GM23338 (cell line): ENCODE measurements around the gene HDAC8.

Experiments
- CREB1 ChIP-seq: fragments of 250-450 bp; sonication (Bioruptor Pico); IDR thresholded peaks from 2 replicates; pipeline ENCODE4 v1.5.0; 2020; ENCODE audit warnings: low read depth, mild to moderate bottlenecking, moderate library complexity
- EZH2 ChIP-seq: fragments of 200-600 bp; sonication (generic); IDR thresholded peaks from one replicate; pipeline ENCODE4 v1.8.0; 2017; ENCODE audit warnings: antibody characterized with exemption, mild to moderate bottlenecking, low read depth; ENCODE audit not compliant: unreplicated experiment
- EZH2phosphoT487 ChIP-seq: fragments of 200-600 bp; sonication (generic); IDR thresholded peaks from one replicate; pipeline ENCODE4 v1.8.1; 2018; ENCODE audit warnings: antibody characterized with exemption; ENCODE audit not compliant: unreplicated experiment
- JUNB ChIP-seq: IDR thresholded peaks from one replicate; pipeline ENCODE4 v1.6.1; 2016; ENCODE audit warnings: antibody characterized with exemption; ENCODE audit not compliant: unreplicated experiment
- POLR2AphosphoS5 ChIP-seq: IDR thresholded peaks from 2 replicates; pipeline ENCODE4 v1.6.1; 2016; ENCODE audit warnings: antibody characterized with exemption, low read depth
- TF ChIP-seq, protein P1 (sequence below), 2 experiments: fragments of 200-600 bp in 1 of 2; sonication (generic) in 1 of 2; conservative IDR thresholded peaks; 2 replicates each; pipeline versions ENCODE4 v1.5.1 to v1.6.1; 2016 to 2017; ENCODE audit warnings: antibody characterized with exemption in 2 of 2, low read depth in 2 of 2, mild to moderate bottlenecking in 2 of 2, moderate library complexity in 1 of 2
- TF ChIP-seq, protein P2 (sequence below): IDR thresholded peaks from one replicate; pipeline ENCODE4 v1.6.1; 2018; ENCODE audit warnings: antibody characterized with exemption; ENCODE audit not compliant: unreplicated experiment

DNA sequence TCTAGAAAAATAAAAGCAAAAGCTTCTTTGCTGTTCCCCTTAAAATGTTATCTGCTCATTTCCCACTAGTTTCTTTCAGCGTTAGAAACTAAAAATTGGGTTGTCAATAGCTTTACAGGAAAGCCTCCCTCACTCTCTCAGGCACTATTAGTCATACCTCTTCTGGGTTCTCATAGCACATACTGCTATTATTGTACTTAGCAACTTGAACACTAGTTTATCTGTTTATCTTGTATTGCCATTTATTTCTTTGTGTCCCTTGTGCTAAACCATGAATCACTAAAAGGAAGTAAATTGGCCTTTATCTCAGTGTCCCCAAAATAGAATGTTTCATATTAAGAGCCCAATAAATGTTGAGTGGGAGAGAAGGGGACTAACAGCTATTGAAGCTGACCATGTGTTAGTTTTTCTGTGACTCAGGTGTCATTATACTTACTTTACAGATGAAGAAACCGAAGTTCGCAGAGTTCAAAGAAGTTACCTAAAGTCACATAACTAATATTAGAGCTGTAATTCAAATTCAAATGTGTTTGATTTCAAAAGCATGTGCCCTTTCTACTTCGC is 142.2 kb downstream of the HDAC8 start:
- TF ChIP-seq EZH2 (no peak), CREB1 (CRISPR knock-in tag) (no peak), POLR2AphosphoS5 (no peak), EZH2phosphoT487 (no peak), JUNB (no peak)
- TF ChIP-seq, protein P1, sequence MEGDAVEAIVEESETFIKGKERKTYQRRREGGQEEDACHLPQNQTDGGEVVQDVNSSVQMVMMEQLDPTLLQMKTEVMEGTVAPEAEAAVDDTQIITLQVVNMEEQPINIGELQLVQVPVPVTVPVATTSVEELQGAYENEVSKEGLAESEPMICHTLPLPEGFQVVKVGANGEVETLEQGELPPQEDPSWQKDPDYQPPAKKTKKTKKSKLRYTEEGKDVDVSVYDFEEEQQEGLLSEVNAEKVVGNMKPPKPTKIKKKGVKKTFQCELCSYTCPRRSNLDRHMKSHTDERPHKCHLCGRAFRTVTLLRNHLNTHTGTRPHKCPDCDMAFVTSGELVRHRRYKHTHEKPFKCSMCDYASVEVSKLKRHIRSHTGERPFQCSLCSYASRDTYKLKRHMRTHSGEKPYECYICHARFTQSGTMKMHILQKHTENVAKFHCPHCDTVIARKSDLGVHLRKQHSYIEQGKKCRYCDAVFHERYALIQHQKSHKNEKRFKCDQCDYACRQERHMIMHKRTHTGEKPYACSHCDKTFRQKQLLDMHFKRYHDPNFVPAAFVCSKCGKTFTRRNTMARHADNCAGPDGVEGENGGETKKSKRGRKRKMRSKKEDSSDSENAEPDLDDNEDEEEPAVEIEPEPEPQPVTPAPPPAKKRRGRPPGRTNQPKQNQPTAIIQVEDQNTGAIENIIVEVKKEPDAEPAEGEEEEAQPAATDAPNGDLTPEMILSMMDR (conservative IDR thresholded peaks at IDR 0.05; ENCODE audit: low read depth in 2 of 2) = no peak
- TF ChIP-seq, protein P2, sequence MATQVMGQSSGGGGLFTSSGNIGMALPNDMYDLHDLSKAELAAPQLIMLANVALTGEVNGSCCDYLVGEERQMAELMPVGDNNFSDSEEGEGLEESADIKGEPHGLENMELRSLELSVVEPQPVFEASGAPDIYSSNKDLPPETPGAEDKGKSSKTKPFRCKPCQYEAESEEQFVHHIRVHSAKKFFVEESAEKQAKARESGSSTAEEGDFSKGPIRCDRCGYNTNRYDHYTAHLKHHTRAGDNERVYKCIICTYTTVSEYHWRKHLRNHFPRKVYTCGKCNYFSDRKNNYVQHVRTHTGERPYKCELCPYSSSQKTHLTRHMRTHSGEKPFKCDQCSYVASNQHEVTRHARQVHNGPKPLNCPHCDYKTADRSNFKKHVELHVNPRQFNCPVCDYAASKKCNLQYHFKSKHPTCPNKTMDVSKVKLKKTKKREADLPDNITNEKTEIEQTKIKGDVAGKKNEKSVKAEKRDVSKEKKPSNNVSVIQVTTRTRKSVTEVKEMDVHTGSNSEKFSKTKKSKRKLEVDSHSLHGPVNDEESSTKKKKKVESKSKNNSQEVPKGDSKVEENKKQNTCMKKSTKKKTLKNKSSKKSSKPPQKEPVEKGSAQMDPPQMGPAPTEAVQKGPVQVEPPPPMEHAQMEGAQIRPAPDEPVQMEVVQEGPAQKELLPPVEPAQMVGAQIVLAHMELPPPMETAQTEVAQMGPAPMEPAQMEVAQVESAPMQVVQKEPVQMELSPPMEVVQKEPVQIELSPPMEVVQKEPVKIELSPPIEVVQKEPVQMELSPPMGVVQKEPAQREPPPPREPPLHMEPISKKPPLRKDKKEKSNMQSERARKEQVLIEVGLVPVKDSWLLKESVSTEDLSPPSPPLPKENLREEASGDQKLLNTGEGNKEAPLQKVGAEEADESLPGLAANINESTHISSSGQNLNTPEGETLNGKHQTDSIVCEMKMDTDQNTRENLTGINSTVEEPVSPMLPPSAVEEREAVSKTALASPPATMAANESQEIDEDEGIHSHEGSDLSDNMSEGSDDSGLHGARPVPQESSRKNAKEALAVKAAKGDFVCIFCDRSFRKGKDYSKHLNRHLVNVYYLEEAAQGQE = no peak
